ENCODE measurements around the gene SLC45A2.

- TF ChIP-seq CTCF (IDR thresholded peaks at IDR 0.05) (no peak), POLR2A (IDR thresholded peaks at IDR 0.05) (no peak)
Observed at GRCh38 chr5:34031966-34032365, 47.5 kb upstream of the SLC45A2 start.

Data from breast epithelium (tissue), 3 donors.